GM12892 (cell line): ENCODE results near the gene SNX13.

Source experiments
- DNase-seq: peaks from one replicate; pipeline ENCODE4 v3.0.0; 2011; ENCODE audit not compliant: insufficient read length
- FAIRE-seq: peaks from 2 replicates; lab custom pipeline; 2011; peaks lifted over from hg19 to GRCh38; lab: Jason Lieb, UNC
- POLR2A ChIP-seq: IDR thresholded peaks from 2 replicates; pipeline ENCODE4 v1.6.1; 2011; ENCODE audit warnings: low read depth, low read length, control low read depth
- POLR2AphosphoS5 ChIP-seq: IDR thresholded peaks from 2 replicates; pipeline ENCODE4 v1.6.1; 2011; ENCODE audit warnings: low read depth, low read length, control low read depth
- TAF1 ChIP-seq: IDR thresholded peaks from 2 replicates; pipeline ENCODE4 v1.6.1; 2011; ENCODE audit warnings: low read depth, mild to moderate bottlenecking, control low read depth, low read length, borderline replicate concordance

SNX13 gene

GRCh38 chr7:17942231-17942630, 1.9 kb upstream of the SNX13 start:
- DNase-seq (no peak), FAIRE-seq (no peak)
- TF ChIP-seq POLR2AphosphoS5 (no peak), TAF1 (no peak), POLR2A (no peak)

GRCh38 chr7:17940951-17941431, 697 bp upstream of the SNX13 start:
- DNase-seq (no peak), FAIRE-seq (peak; percentile 60)
- TF ChIP-seq TAF1: no peak
- no peak for TF ChIP-seq POLR2A
- no peak for TF ChIP-seq POLR2AphosphoS5

- no peak for DNase-seq
- FAIRE-seq: peak; percentile 80
- no peak; the same call in 1 of the 2 replicates for TF ChIP-seq POLR2A
- TF ChIP-seq POLR2AphosphoS5: peak; percentile 20; the same call in 1 of the 2 replicates
Observed at GRCh38 chr7:17939606-17940301, 540 bp downstream of the SNX13 start.

- DNase-seq (no peak), FAIRE-seq (no peak)
- TF ChIP-seq POLR2A: no peak
- no peak for TF ChIP-seq TAF1
Observed at GRCh38 chr7:17939211-17939605, 1.1 kb downstream of the SNX13 start.

- no peak for FAIRE-seq
- no peak for DNase-seq
- no peak for TF ChIP-seq POLR2AphosphoS5
- no peak for TF ChIP-seq POLR2A
- TF ChIP-seq TAF1: no peak
Observed at GRCh38 chr7:17937506-17938120, 2.7 kb downstream of the SNX13 start.

- FAIRE-seq (no peak), DNase-seq (no peak)
- TF ChIP-seq POLR2A (no peak), TAF1 (no peak), POLR2AphosphoS5 (no peak)
Observed at GRCh38 chr7:17936321-17936720, 4.0 kb downstream of the SNX13 start.

- no peak for DNase-seq
- TF ChIP-seq TAF1: no peak
- TF ChIP-seq POLR2AphosphoS5: no peak
- no peak for TF ChIP-seq POLR2A
- FAIRE-seq: no peak
Observed at GRCh38 chr7:17934612-17935240, 5.6 kb downstream of the SNX13 start.

GRCh38 chr7:17934094-17934493, 6.2 kb downstream of the SNX13 start:
- TF ChIP-seq TAF1: no peak
- TF ChIP-seq POLR2A: no peak
- TF ChIP-seq POLR2AphosphoS5: no peak
- no peak for FAIRE-seq
- no peak for DNase-seq

- no peak for FAIRE-seq
- DNase-seq: no peak
- TF ChIP-seq POLR2A: no peak
Observed at GRCh38 chr7:17932770-17933169, 7.5 kb downstream of the SNX13 start.

GRCh38 chr7:17931069-17931468, 9.2 kb downstream of the SNX13 start:
- FAIRE-seq (no peak), DNase-seq (no peak)
- no peak for TF ChIP-seq POLR2A

- FAIRE-seq (no peak), DNase-seq (no peak)
- no peak for TF ChIP-seq POLR2AphosphoS5
- TF ChIP-seq POLR2A: no peak
- no peak for TF ChIP-seq TAF1
Observed at GRCh38 chr7:17930546-17930945, 9.7 kb downstream of the SNX13 start.
